ENCODE measurements around the gene TTC32. TPM values are rescaled to one million over a fixed set of nuclear protein-coding genes. Genes with fewer than 3 reads are reported as not detected.
A peak's percentile ranks its signal among the peaks of the same experiment; 100 is the strongest.

TTC32 gene
- 10 to 100 TPM in 1 of 2 donors, 1 to 10 TPM in 1; 9.2 to 11.9 TPM for total RNA-seq

GRCh38 chr2:19901442-19902215, at the start of gene TTC32:
TSS of gene TTC32 (minus strand) at chr2:19901983. CDS start at chr2:19901854, 129 bp downstream.
- peak within 1 kb of the TSS; percentile 75 for H3K4me3 ChIP-seq
- ATAC-seq (ENCODE audit: insufficient number of reproducible peaks, low FRiP score, low read depth) (peak; percentile 92), DNase-seq (ENCODE audit: low spot score) (peak; percentile 73)
- H3K4me1 ChIP-seq (ENCODE audit: control insufficient read depth in 1 of 2, low read depth in 2 of 2): peaks cover 34 to 41% of the 10 kb centered on the region in 2 donors
- H3K9me3 ChIP-seq: no peaks in the 10 kb centered on the region
- H3K27ac ChIP-seq: peak within 1 kb of the TSS; percentile 78 to 95
- TF ChIP-seq CTCF (IDR thresholded peaks at IDR 0.05): no peak
- H3K27me3 ChIP-seq (replicated peaks; ENCODE audit: insufficient read depth): no peaks in the 10 kb centered on the region
- H3K36me3 ChIP-seq: no peaks in the 10 kb centered on the region

- Histone ChIP-seq H3K9me3 (no peaks in the 10 kb centered on the region), H3K4me3 (no peak overlapping the region), H3K27me3 (replicated peaks; ENCODE audit: insufficient read depth) (no peaks in the 10 kb centered on the region), H3K27ac (no peak overlapping the region), H3K4me1 (ENCODE audit: control insufficient read depth in 1 of 2, low read depth in 2 of 2) (peaks cover 0 to 7% of the 10 kb centered on the region in 2 donors), H3K36me3 (no peaks in the 10 kb centered on the region)
- ATAC-seq (ENCODE audit: insufficient number of reproducible peaks, low FRiP score, low read depth): no peak
- no peak for DNase-seq (ENCODE audit: low spot score)
- no peak for TF ChIP-seq CTCF (IDR thresholded peaks at IDR 0.05)
These were observed 47.3 kb upstream of the TTC32 start for GRCh38 chr2:19949071-19949470.

GRCh38 chr2:19947184-19947940, 45.6 kb upstream of the TTC32 start:
- DNase-seq (ENCODE audit: low spot score) (no peak), ATAC-seq (ENCODE audit: insufficient number of reproducible peaks, low FRiP score, low read depth) (no peak)
- Histone ChIP-seq H3K36me3 (no peaks in the 10 kb centered on the region), H3K9me3 (no peaks in the 10 kb centered on the region), H3K27ac (no peak overlapping the region), H3K4me1 (ENCODE audit: control insufficient read depth in 1 of 2, low read depth in 2 of 2) (peaks cover 0 to 7% of the 10 kb centered on the region in 2 donors), H3K27me3 (replicated peaks; ENCODE audit: insufficient read depth) (no peaks in the 10 kb centered on the region), H3K4me3 (no peak overlapping the region)
- no peak for TF ChIP-seq CTCF (IDR thresholded peaks at IDR 0.05)

GRCh38 chr2:19944205-19944845, 42.5 kb upstream of the TTC32 start:
- no peak for ATAC-seq (ENCODE audit: insufficient number of reproducible peaks, low FRiP score, low read depth)
- H3K9me3 ChIP-seq: no peaks in the 10 kb centered on the region

More at GRCh38 chr2:19944205-19944845, 42.5 kb upstream of the TTC32 start:
- no peaks in the 10 kb centered on the region for H3K36me3 ChIP-seq
- no peaks in the 10 kb centered on the region for H3K27me3 ChIP-seq (replicated peaks; ENCODE audit: insufficient read depth)
- no peak overlapping the region for H3K27ac ChIP-seq
- no peak overlapping the region for H3K4me3 ChIP-seq
- TF ChIP-seq CTCF (IDR thresholded peaks at IDR 0.05): no peak
- DNase-seq (ENCODE audit: low spot score): no peak
- H3K4me1 ChIP-seq (ENCODE audit: control insufficient read depth in 1 of 2, low read depth in 2 of 2): peaks cover 0 to 5% of the 10 kb centered on the region in 2 donors

Measured in thoracic aorta (tissue), 2 donors.